RWPE1 (cell line): ENCODE measurements around the gene STOM.

Experiments used
- CTCF ChIA-PET: fragments of 350-600 bp; sonication (Branson Sonifier 250); formaldehyde crosslinking; extraction: SDS; loops from one replicate; lab custom pipeline; 2021; lab: Yijun Ruan, JAX
- POLR2A ChIA-PET: fragments of 400-600 bp; formaldehyde crosslinking; extraction: SDS; loops from one replicate; lab custom pipeline; 2020; ENCODE audit warnings: antibody characterized with exemption; ENCODE audit not compliant: low non-redundant PET; lab: Yijun Ruan, JAX
- DNase-seq: peaks from one replicate; pipeline ENCODE4 v3.0.0; 2012; ENCODE audit warnings: low spot score
- H3K27ac ChIP-seq: fragments of 450-650 bp; 2 replicates; pipeline ENCODE4 v1.5.1; 2017
- TF ChIP-seq, protein P1 (sequence below): fragments of 450-650 bp; conservative IDR thresholded peaks from 2 replicates; pipeline ENCODE4 v1.5.1; 2017; ENCODE audit warnings: low read depth, mild to moderate bottlenecking

Gene STOM

DNA sequence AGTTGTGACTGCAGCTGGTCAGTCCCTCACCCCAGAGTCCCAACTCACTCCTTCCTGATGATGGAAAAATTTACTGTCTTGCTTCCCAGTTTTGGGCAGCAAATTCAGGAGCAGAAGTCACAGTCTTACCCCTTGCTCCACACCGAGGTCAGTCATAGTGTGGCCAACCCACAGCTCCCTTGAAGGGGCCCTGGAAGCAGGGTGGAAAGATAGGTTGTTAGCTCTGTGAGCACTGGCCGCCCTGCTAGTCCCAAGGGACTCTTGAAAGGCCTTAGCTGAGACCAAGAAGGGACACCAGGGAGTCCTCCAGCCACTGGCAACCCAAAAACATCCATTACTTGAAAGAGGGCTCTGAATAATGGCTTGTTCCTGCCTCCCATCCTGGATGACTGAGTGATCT, 62.1 kb downstream of the STOM start:
- H3K27ac ChIP-seq: 0 out of 2 replicates have a peak overlapping the region, but pooled peaks have one; percentile 0
- TF ChIP-seq, protein P1, sequence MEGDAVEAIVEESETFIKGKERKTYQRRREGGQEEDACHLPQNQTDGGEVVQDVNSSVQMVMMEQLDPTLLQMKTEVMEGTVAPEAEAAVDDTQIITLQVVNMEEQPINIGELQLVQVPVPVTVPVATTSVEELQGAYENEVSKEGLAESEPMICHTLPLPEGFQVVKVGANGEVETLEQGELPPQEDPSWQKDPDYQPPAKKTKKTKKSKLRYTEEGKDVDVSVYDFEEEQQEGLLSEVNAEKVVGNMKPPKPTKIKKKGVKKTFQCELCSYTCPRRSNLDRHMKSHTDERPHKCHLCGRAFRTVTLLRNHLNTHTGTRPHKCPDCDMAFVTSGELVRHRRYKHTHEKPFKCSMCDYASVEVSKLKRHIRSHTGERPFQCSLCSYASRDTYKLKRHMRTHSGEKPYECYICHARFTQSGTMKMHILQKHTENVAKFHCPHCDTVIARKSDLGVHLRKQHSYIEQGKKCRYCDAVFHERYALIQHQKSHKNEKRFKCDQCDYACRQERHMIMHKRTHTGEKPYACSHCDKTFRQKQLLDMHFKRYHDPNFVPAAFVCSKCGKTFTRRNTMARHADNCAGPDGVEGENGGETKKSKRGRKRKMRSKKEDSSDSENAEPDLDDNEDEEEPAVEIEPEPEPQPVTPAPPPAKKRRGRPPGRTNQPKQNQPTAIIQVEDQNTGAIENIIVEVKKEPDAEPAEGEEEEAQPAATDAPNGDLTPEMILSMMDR: no peak
- ChIA-PET POLR2A (no interaction called here), CTCF (no interaction called here)
- DNase-seq: no peak

DNA sequence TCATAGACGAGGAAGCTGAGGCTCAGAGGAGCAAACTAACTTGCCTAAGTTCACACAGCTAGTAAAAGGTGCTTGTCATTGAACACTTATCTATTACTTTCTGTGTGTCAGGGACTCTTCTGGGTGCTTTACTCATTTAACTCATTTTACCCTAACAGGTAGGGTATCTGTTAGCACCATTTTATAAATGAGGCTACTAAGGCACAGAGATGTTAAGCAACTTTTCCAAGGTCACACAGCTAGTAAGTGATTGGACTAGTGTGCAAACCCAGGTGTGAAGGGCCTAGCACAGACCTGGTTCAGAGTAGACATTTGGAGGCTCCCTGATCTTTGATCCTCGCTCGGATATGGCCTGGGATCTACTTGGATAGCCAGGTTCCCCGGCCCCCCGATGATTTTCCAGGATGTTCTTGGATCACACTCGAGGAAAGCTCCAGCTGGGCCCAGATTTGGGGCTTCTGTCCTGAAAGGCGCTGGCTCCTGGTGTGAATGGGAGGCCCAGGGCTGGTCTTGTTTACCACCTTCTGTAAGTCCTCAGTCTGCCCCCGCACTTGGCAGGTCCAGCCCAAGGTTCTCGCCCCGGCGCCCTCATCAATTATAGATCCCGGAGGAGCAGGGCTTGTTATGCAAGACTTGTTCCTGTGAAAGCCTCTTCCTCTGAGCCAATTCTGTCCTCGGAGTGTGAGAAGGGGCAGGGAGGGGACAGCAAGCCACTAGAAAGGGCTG, 64.6 kb downstream of the STOM start:
- CTCF ChIA-PET: interaction anchor here (0.6 to 0.7 kb wide), 2 partner anchors 27 to 233 kb away, joined by 3 to 4 read pairs; no protein-coding TSS in a partner anchor
- TF ChIP-seq, protein P1: no peak
- POLR2A ChIA-PET: interaction anchor here (0.6 kb wide), 1 partner anchor 31 kb away, joined by 4 read pairs; no protein-coding TSS in a partner anchor
- no peak for DNase-seq
- peak overlapping the region; percentile 15 for H3K27ac ChIP-seq

DNA sequence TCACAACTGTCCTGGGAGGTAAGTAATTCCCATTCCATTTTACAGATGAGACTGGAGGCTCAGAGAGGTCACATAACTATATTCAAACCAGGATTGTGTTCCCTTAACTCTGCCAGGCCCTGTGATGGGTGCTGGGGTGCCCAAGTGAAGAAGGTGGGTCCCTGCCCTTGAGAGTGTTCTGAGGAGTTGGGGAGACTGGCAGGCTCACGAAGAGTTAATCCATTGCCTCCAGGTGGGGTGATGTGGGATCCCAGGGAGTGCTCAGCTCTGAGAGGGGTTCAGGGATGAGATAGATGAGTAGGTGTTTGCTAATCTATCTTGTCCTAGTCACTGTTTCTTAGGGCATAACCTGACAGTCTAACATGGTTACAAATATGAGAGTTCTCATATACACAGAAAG, 65.3 kb downstream of the STOM start:
- POLR2A ChIA-PET: interaction anchor here (0.6 kb wide), 1 partner anchor 32 kb away, joined by 4 read pairs; no protein-coding TSS in a partner anchor
- TF ChIP-seq, protein P1: no peak
- no peak overlapping the region for H3K27ac ChIP-seq
- CTCF ChIA-PET: interaction anchor here (0.6 to 0.7 kb wide), 4 partner anchors 13 to 233 kb away, joined by 3 to 6 read pairs (median 4); no protein-coding TSS in a partner anchor
- no peak for DNase-seq

DNA sequence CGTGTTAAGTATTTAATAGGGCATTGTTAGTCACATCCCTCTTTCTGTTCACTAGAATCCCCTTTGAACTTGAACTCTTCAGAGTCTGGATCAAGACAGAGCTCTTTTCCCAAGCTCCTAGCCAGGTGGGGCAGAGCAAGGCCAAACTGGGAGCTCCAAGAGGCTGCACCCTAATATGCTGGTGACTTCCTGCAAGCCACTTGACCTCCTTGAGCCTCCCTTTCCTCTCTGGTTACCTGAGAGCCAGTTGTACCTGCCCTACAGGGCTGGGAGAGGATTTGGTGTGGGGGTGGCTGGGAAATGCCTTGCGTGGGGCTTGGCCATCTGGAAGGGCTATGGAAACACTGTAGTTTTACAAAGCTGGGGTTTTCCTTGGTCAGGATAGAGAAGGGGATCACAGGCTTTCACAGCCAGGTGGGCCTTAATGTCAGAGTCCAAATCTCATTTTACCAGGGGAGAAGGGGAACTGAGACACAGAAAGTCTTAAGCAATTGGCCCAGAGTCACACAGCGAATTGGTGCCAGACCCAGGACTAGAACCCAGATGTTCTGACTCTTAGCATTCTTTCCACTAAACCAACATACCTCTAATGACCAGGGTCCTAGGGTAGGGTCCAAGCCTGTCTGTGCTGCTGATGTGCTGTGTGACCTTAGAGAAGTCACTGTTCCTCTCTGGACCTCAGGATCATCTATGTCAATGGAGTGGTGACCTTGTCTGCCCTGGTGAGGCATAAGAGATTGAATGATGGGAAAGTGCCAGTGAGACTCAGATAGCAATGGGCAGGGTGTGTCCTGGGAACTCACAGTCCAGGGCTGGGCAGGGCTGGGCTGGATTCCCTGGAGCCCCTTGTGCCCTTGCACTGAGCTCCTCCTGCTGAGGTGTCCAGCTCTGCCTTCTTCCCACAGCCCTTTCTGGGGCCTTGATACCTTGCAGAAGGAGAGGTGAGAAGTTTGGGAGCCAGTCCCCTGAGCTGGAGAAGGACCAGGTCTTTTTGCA, 66.3 kb downstream of the STOM start:
- CTCF ChIA-PET: interaction anchor here (0.6 kb wide), 3 partner anchors 12 to 19 kb away, joined by 3 to 6 read pairs (median 4); no protein-coding TSS in a partner anchor

DNA sequence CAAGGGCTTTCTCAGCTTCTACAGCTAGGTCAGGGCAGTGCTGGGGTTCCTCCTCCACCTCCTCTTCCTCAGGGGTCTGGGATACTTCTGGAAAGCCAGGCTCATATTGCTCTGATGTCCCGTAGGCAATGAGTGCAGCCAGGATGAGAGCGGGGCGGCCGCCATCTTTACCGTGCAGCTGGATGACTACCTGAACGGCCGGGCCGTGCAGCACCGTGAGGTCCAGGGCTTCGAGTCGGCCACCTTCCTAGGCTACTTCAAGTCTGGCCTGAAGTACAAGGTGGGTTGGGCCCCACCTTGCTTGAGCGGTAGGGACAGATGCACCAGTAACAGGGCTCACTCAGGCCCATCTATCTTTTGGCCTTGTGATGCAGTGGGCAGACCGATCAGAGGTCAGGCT, 67.3 kb downstream of the STOM start:
- POLR2A ChIA-PET: no interaction called here
- CTCF ChIA-PET: no interaction called here
- no peak for DNase-seq
- TF ChIP-seq, protein P1: no peak
- H3K27ac ChIP-seq: no peak overlapping the region

More for the DNA sequence above, 66.3 kb downstream of the STOM start:
- no peak for DNase-seq
- H3K27ac ChIP-seq: peak overlapping the region; percentile 42
- POLR2A ChIA-PET: no interaction called here
- TF ChIP-seq, protein P1: no peak

DNA sequence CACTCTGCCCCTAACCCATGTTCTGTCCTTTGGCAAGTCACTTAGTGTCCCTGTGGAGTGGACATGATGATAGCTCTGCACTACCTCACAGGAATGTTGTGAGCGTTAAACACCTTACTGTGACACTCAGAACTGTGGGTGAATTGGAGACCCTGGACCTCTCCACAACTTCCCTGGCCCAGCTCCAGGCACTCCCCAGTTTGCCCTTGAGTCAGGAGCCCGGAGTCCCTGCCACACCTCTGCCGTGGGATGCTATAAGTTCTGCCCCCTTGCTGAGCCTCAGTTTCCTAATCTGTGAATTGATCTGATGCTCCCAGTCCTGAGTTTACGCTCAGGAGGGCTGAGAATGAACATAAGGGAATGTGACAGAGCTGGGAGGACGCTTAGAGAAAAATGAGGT, 67.7 kb downstream of the STOM start:
- no peak for DNase-seq
- POLR2A ChIA-PET: no interaction called here
- TF ChIP-seq, protein P1: no peak
- CTCF ChIA-PET: interaction anchor here (0.7 kb wide), 1 partner anchor 98 kb away, joined by 4 read pairs; no protein-coding TSS in a partner anchor
- no peak overlapping the region for H3K27ac ChIP-seq
